Calu3 (cell line): ENCODE results near the gene CBLN2. TPM values are rescaled to one million over a fixed set of nuclear protein-coding genes. Genes with fewer than 3 reads are reported as not detected.

ENCODE experiments used
- BruUV-seq: library from RNA; stranded (reverse); fragments of 400-500 nt; replicated peaks from 2 replicates; lab custom pipeline; 2021; lab: Mats Ljungman, UMichigan
- CTCF ChIA-PET: fragments of 300-600 bp; sonication (Branson Sonifier 250); formaldehyde crosslinking; loops from one replicate; lab custom pipeline; 2022; ENCODE audit warnings: antibody characterized with exemption; lab: Charles Lee
- DNase-seq: peaks from one replicate; pipeline ENCODE4 v3.0.0; 2022
- H3K27ac Mint-ChIP-seq: one replicate; pipeline ENCODE4 v1.8.0; 2022; ENCODE audit warnings: mixed read lengths; ENCODE audit not compliant: unreplicated experiment
- H3K27me3 Mint-ChIP-seq: one replicate; pipeline ENCODE4 v1.8.0; 2022; ENCODE audit warnings: mixed read lengths; ENCODE audit not compliant: unreplicated experiment
- H3K36me3 Mint-ChIP-seq: one replicate; pipeline ENCODE4 v1.8.0; 2022; ENCODE audit warnings: mild to moderate bottlenecking, moderate library complexity, mixed read lengths; ENCODE audit not compliant: insufficient read depth, unreplicated experiment
- H3K4me1 Mint-ChIP-seq: one replicate; pipeline ENCODE4 v1.8.0; 2022; ENCODE audit warnings: mild to moderate bottlenecking, low read depth, mixed read lengths; ENCODE audit not compliant: unreplicated experiment
- H3K4me3 Mint-ChIP-seq: one replicate; pipeline ENCODE4 v1.8.0; 2022; ENCODE audit warnings: mild to moderate bottlenecking, low read depth, moderate library complexity, mixed read lengths; ENCODE audit not compliant: unreplicated experiment
- H3K9me3 Mint-ChIP-seq: one replicate; pipeline ENCODE4 v1.8.0; 2022; ENCODE audit warnings: low read depth, mixed read lengths; ENCODE audit not compliant: unreplicated experiment
- CTCF ChIP-seq: fragments of 200-600 bp; IDR thresholded peaks from one replicate; pipeline ENCODE4 v1.8.0; 2022; ENCODE audit warnings: antibody characterized with exemption; ENCODE audit not compliant: unreplicated experiment
- intact Hi-C: fragments of 100-400 bp; cut with micrococcal nuclease; formaldehyde crosslinking; loops from one replicate; pipeline ENCODE4 v1.10.0; 2022; ENCODE audit not compliant: unreplicated experiment
- total RNA-seq: library from RNA; stranded (reverse); gene quantifications from 2 replicates; pipeline ENCODE4 v1.2.3, GENCODE V29; 2022

CBLN2 gene
- total RNA-seq, 1 experiment from 2014 or later = not detected

DNA sequence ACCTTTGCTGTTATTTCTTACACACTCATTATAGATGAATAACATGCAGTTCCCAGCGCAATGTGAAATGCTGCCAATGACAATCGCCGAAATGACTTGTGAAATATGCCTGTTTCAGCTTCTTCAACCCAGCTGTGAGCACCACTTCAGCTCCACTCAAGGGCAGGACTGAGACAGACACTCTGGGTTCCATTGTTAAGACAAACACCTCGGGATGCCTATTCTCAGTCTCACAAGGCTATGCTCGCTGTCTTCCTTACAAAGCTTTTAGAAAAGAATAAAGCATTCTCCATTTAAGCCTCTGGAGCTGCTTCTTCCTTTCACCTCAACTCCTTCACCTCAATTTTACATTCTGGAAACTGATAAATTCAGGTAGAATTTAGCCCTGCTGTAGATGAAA lies 4.2 kb downstream of the CBLN2 start:
- Mint-ChIP-seq H3K27me3 (no peaks in the 10 kb centered on the region), H3K27ac (no peak overlapping the region), H3K4me3 (no peak overlapping the region), H3K4me1 (no peaks in the 10 kb centered on the region), H3K36me3 (peaks cover 7% of the 10 kb centered on the region), H3K9me3 (peaks cover 6% of the 10 kb centered on the region)
- no peak for DNase-seq
- TF ChIP-seq CTCF = no peak
- BruUV-seq = no TSS peak
- CTCF ChIA-PET = no interaction called here
- intact Hi-C loops = loop anchor here (5.0 to 10.0 kb wide), 2 partner anchors 1145 to 1758 kb away; no protein-coding TSS in a partner anchor

DNA sequence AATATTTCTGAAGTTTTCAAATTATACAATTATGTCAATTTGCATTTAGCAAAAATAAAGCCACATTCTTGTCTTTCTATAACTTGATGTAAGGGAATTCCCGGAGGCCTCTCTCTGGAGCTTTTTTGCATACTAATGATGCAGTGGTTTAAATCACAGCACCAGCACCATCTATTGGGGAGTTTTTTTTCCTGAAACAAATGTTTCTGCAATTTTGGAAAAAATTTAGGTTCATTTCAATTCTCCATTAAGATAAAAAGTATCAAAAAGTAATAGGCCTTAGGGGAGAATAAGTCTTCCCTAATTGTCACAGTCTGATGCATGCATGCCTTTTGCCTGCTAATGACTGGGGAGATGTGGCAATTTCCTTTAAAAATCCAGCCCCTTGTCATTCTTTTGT lies 13.5 kb downstream of the CBLN2 start:
- CTCF ChIA-PET = no interaction called here
- Mint-ChIP-seq H3K9me3 (no peaks in the 10 kb centered on the region), H3K27ac (no peak overlapping the region), H3K36me3 (no peaks in the 10 kb centered on the region), H3K4me3 (no peak overlapping the region), H3K4me1 (no peaks in the 10 kb centered on the region), H3K27me3 (no peaks in the 10 kb centered on the region)
- BruUV-seq = no TSS peak
- no peak for DNase-seq
- intact Hi-C loops = loop anchor here (10.0 kb wide), 1 partner anchor 1136 kb away; no protein-coding TSS in a partner anchor
- TF ChIP-seq CTCF = no peak

DNA sequence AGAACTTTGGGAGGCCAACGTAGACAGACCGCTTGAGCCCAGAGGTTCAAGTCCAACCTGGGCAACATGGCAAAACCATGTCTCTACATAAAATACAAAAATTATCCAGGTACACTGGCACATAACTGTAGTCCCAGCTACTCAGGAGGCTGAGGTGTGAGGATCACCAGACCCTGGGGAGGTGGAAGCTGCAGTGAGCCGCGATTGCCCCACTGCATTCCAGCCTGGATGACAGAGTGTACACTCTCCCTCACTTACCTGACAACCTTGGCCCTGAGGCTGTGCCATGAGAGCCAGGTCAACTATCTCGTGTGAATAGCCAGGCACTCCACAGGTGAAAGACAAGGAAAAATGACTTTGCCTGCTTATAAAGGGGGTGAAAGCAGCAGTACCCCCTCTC lies 39.3 kb downstream of the CBLN2 start:
- H3K9me3 Mint-ChIP-seq = no peaks in the 10 kb centered on the region
- no peaks in the 10 kb centered on the region for H3K27me3 Mint-ChIP-seq
- no peak overlapping the region for H3K4me3 Mint-ChIP-seq
- TF ChIP-seq CTCF = no peak
- H3K36me3 Mint-ChIP-seq = no peaks in the 10 kb centered on the region
- BruUV-seq = no TSS peak
- H3K4me1 Mint-ChIP-seq = peaks cover 9% of the 10 kb centered on the region
- DNase-seq = no peak
- intact Hi-C loops = no loop called here
- CTCF ChIA-PET = no interaction called here
- H3K27ac Mint-ChIP-seq = no peak overlapping the region

- H3K9me3 Mint-ChIP-seq = peaks cover 3% of the 10 kb centered on the region
- H3K27me3 Mint-ChIP-seq = no peaks in the 10 kb centered on the region
- no TSS peak for BruUV-seq
- DNase-seq = no peak
- CTCF ChIA-PET = no interaction called here
- H3K27ac Mint-ChIP-seq = no peak overlapping the region
- no peaks in the 10 kb centered on the region for H3K36me3 Mint-ChIP-seq
- H3K4me1 Mint-ChIP-seq = peaks cover 9% of the 10 kb centered on the region
- H3K4me3 Mint-ChIP-seq = no peak overlapping the region
- intact Hi-C loops = no loop called here
- TF ChIP-seq CTCF = no peak
Measured at GRCh38 chr18:72502671-72503431, 41.3 kb downstream of the CBLN2 start.
